HepG2 (cell line): ENCODE data around the gene POLE4. TPM values are rescaled to one million over a fixed set of nuclear protein-coding genes. Genes with fewer than 3 reads are reported as not detected.

Experiments
- ATF4 ChIP-seq, 2 experiments: fragments of 450-650 bp in 1 of 2; sonication (generic) in 1 of 2; formaldehyde crosslinking; IDR thresholded peaks; 2 replicates each; pipeline versions ENCODE4 v1.5.0 to v1.8.0; 2020 to 2022; ENCODE audit warnings: mild to moderate bottlenecking in 1 of 2, missing genetic modification reagents in 1 of 2
- GMEB1 ChIP-seq: sonication (generic); formaldehyde crosslinking; IDR thresholded peaks from 2 replicates; pipeline ENCODE4 v1.5.1; 2020; ENCODE audit warnings: missing genetic modification reagents, mild to moderate bottlenecking, borderline replicate concordance
- RBAK ChIP-seq: sonication (generic); formaldehyde crosslinking; IDR thresholded peaks from 2 replicates; pipeline ENCODE4 v1.5.1; 2020; ENCODE audit warnings: mild to moderate bottlenecking, missing genetic modification reagents
- SNAPC4 ChIP-seq: sonication (generic); formaldehyde crosslinking; IDR thresholded peaks from 2 replicates; pipeline ENCODE4 v1.4.0; 2020; ENCODE audit warnings: mild to moderate bottlenecking, missing genetic modification reagents
- TCF7L2 ChIP-seq: IDR thresholded peaks from 2 replicates; pipeline ENCODE4 v1.6.1; 2011; ENCODE audit warnings: mild to moderate bottlenecking, low read depth, low read length, moderate library complexity
- ZBED4 ChIP-seq: sonication (generic); formaldehyde crosslinking; IDR thresholded peaks from 2 replicates; pipeline ENCODE4 v1.4.0; 2020; ENCODE audit warnings: missing genetic modification reagents, borderline replicate concordance
- ZNF574 ChIP-seq: sonication (generic); formaldehyde crosslinking; IDR thresholded peaks from 2 replicates; pipeline ENCODE4 v1.4.0; 2020; ENCODE audit warnings: missing genetic modification reagents
- ZSCAN22 ChIP-seq: sonication (generic); formaldehyde crosslinking; IDR thresholded peaks from 2 replicates; pipeline ENCODE4 v1.4.0; 2020; ENCODE audit warnings: mild to moderate bottlenecking, missing genetic modification reagents
- polyA plus RNA-seq, 8 experiments: library from polyadenylated mRNA; depleted of rRNA in 3 of 8; stranded (reverse) in 7 of 8; unstranded in 1 of 8; fragments of >200 nt; fragmentation: Illumina TruSeq in 4 of 8; extraction: Trizol in 4 of 8; gene quantifications; 2 replicates each; pipeline versions ENCODE4 v1.2.1 to v1.2.3, GENCODE V29; 2011 to 2016; ENCODE audit warnings: low read depth in 4 of 8, missing spikeins in 1 of 8, mixed read lengths in 1 of 8; ENCODE audit not compliant: insufficient read depth in 1 of 8
- total RNA-seq, 5 experiments: library from RNA; depleted of rRNA; stranded (reverse); fragments of >200 nt; fragmentation: Illumina TruSeq; extraction: Trizol; gene quantifications; 2 replicates each; pipeline ENCODE4 v1.2.3, GENCODE V29; 2016; ENCODE audit warnings: low read depth in 1 of 5
- TF ChIP-seq, protein P1 (sequence below): sonication (generic); formaldehyde crosslinking; conservative IDR thresholded peaks from 2 replicates; pipeline ENCODE4 v1.8.0; 2022; ENCODE audit warnings: mild to moderate bottlenecking, moderate library complexity, missing genetic modification reagents

Gene POLE4
- total and polyA plus RNA-seq, 2 of the 13 experiments (the other 11 are each of a cell fraction or from before 2014, with no cell fraction given): 106 to 116 TPM

- TF ChIP-seq ATF4 (CRISPR knock-in tag; IDR thresholded peaks at IDR 0.05): peak in 1 of 2 experiments; percentile 54; a peak in 1 of 4 replicates
- no peak for TF ChIP-seq TCF7L2
- TF ChIP-seq RBAK (CRISPR knock-in tag): no peak
- TF ChIP-seq ZNF574 (CRISPR knock-in tag): peak; percentile 45; the same call in 1 of the 2 replicates
- TF ChIP-seq ZSCAN22 (CRISPR knock-in tag): no peak
- TF ChIP-seq, protein P1, sequence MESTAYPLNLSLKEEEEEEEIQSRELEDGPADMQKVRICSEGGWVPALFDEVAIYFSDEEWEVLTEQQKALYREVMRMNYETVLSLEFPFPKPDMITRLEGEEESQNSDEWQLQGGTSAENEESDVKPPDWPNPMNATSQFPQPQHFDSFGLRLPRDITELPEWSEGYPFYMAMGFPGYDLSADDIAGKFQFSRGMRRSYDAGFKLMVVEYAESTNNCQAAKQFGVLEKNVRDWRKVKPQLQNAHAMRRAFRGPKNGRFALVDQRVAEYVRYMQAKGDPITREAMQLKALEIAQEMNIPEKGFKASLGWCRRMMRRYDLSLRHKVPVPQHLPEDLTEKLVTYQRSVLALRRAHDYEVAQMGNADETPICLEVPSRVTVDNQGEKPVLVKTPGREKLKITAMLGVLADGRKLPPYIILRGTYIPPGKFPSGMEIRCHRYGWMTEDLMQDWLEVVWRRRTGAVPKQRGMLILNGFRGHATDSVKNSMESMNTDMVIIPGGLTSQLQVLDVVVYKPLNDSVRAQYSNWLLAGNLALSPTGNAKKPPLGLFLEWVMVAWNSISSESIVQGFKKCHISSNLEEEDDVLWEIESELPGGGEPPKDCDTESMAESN (CRISPR knock-in tag): no peak
- peak; percentile 42; the same call in 1 of the 2 replicates for TF ChIP-seq GMEB1
- no peak for TF ChIP-seq SNAPC4 (CRISPR knock-in tag)
- TF ChIP-seq ZBED4 (CRISPR knock-in tag): 0 out of 2 replicates have a peak, but pooled peaks have one; percentile 45
These were observed 40.5 kb upstream of the POLE4 start (continued) for GRCh38 chr2:74917702-74918619.
